Measurements from ENCODE around the gene OR1F1.
"Not testable (repeated sequence)": the region's sequence is repeated elsewhere in the genome, so short reads cannot be mapped to it uniquely, and the experiment has no call there.

OR1F1 gene

DNA sequence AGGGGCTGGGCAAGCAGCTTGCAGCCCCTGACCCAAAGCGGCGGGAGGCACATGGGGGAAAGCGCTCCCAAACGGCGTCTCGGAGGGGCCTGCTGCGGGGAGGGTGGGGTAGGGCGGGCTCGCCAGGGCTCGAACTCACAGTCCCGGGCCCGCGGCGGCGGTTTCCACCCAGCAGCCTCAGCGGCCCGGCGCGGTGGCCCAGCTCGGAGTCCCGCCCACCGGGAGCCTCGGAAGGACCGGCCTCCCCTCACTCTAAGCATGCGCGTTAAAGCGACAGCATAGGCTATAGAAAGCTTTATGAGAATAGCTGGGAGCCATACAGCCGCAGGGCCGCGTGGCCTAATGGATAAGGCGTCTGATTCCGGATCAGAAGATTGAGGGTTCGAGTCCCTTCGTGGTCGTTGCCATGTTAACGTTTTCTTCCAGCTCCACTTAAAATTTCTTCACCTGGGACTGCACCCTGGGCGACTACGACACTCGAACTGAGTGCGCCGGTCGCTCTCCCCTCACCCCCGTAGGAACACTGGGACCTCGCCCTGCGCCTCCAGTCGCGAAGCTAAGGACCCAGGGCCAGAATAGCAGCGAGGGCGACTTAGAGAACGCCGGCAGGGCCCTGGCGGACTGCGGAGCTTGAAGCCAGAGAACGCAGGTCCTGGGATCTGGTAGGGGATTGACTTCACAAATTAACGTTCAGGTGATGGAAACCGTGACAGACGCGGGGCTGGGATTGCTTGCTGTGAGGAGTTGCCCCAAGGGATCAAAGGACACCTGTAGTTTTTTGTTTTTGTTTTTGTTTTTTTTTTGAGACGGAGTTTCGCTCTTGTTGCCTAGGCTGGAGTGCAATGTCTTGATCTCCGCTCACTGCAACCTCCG is 37.4 kb upstream of the OR1F1 start:
- peak; percentile 81 for DNase-seq (ENCODE audit: low read depth)

DNA sequence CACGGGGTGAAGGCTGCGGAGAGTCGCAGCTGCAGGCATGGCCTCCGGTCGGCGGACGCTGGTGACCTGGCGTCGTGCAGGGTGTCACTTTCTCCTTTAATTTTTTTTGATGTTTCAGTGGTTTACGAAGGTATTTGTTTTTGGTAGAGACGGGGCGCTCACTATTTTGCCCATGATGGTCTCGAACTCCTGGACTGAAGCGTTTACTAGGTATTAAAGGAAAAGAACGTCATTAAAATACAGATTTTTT is 36.1 kb upstream of the OR1F1 start:
- no peak for DNase-seq (ENCODE audit: low read depth)

DNA sequence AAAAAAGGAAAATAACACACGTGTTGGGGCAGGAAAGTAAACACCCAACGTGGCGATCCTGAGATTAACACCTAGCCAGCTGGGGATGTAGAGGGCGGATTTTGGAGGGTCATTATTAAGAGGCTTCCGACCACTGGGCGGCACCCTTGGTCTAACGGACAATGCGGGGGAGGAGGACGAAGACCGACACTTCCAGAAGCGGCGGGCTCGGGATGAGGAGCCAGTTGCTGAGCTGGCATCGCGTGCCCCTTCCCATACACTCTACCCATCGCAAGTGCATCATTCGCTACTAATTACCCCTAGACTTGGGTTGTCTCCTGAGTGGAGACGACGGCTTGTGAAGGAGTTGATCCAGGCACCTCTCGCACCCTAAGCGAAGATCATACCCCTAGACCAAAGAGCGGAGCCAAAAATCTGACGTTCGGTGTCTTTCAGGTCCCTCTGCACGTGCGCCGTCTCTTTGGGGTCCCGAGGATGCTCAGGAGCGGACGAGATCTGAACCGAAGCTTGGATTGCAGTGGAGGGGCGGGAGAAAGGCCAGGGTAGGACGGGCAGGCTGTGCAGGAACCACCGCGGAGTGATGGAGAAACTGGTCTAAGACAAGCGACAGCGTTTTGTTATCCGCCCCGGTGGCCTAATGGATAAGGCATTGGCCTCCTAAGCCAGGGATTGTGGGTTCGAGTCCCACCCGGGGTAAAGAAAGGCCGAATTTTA is 35.6 kb upstream of the OR1F1 start:
- DNase-seq (ENCODE audit: low read depth): peak; percentile 58

DNA sequence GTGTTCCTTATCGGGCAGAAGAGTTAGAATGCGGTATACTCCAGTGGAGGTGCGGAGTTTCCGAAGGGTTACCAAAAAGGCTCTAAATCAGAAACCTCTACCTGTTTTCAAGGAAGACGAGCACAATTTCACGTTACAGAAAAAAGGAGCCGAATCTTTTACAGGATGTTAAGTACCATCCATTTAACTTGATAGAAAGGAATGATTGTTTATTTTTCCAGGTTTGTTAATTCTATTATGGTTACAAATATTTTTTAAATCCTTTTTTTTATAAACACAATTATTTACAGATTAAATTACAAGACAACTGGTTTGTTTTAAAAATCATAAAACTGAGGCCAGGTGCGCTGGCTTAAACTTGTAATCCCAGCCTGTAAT is 35.0 kb upstream of the OR1F1 start:
- DNase-seq (ENCODE audit: low read depth): no peak

DNA sequence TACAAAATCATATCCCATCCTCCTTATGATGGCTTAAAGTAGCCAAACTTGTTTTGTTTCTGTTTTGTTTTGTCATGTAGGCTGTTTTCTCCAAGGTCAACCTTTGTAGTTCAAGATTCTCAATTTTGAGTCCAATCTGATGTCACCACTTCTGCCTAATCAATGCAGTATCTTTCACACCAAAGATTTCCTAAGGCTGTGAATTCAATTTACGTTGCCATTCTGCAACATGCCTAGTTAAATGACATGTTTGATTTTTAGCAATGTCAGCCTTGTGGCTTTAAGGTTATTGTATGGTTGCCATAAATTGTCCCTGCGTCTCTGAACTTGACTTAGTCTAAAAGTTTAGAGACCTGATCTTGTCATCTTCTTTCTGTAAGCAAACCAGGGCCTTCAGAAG is 32.8 kb upstream of the OR1F1 start:
- no peak for DNase-seq (ENCODE audit: low read depth)

DNA sequence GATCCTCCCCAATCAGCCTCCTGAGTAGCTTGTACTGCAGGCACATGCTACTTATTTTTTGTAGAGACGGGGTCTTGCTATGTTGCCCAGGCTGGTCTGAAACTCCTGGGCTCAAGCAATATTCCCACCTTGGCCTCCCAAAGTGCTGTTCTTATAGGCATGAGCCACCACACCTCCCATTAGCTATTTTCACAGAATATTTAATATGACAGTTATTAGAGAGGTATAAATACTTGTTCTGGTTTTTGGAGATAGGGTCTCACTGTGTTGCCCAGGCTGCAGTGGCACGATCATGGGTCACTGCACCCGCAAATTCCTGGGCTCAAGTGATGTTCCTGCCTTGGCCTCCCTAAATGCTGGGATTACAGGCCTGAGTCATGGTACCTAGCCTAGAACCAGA is 32.0 kb upstream of the OR1F1 start:
- DNase-seq (ENCODE audit: low read depth): no peak

DNA sequence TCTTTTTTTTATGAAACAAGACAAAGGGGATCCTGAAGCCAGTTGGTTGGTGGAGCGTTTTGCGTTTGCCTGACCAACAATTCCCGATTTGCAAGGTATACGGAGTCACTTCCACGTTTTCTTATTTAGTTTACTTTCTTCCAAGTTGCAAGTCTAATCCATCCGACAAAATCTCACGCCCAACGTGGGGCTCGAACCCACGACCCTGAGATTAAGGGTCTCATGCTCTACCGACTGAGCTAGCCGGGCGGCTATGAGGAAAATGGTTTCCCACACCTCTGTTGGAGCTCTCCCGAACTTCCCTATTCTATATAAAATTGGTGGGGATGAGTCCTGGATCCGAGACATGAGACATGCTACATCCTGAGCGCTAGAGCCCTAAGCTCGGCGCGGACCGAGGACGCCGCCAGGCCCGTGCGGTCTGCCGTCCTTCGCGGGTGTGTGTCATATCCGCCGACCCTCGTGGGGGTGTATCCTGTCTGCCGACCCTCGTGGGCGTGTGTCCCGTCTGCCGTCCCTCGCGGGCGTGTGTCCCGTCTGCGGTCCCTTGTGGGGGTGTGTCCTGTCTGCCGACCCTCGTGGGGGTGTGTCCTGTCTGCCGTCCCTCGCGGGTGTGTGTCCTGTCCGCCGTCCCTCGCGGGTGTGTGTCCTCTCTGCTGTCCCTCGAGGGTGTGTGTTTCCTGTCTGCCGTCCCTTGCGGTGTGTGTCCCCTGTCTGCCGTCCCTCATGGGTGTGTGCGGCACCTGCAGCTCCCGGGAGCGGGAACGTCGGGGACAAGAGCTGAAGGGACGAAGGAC is 30.6 kb upstream of the OR1F1 start:
- DNase-seq (ENCODE audit: low read depth): peak; percentile 87

DNA sequence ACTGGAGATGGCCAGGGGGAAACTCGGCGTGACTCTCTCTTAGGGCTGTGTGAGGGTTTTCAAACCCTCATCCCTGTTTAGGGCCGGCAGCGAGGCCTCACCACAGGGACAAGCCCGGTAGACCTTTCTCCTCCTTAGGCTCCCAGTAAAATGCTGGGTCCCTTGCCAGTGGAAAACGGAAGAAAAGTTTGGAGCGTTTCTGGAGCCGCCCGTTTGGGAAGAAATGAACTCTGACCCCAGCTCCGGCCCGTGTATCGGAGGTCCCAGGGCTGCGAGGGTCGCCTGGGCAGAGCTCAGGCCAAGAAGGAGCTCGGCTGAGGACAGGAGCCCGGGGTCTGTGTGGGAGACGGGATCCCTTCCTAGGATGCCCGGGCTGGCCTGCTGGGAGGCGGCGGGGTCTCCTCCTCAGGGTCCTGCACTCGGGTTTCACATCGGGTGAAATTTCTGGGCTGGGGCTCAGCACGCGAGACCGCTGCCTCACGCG is 29.9 kb upstream of the OR1F1 start:
- no peak for DNase-seq (ENCODE audit: low read depth)

DNA sequence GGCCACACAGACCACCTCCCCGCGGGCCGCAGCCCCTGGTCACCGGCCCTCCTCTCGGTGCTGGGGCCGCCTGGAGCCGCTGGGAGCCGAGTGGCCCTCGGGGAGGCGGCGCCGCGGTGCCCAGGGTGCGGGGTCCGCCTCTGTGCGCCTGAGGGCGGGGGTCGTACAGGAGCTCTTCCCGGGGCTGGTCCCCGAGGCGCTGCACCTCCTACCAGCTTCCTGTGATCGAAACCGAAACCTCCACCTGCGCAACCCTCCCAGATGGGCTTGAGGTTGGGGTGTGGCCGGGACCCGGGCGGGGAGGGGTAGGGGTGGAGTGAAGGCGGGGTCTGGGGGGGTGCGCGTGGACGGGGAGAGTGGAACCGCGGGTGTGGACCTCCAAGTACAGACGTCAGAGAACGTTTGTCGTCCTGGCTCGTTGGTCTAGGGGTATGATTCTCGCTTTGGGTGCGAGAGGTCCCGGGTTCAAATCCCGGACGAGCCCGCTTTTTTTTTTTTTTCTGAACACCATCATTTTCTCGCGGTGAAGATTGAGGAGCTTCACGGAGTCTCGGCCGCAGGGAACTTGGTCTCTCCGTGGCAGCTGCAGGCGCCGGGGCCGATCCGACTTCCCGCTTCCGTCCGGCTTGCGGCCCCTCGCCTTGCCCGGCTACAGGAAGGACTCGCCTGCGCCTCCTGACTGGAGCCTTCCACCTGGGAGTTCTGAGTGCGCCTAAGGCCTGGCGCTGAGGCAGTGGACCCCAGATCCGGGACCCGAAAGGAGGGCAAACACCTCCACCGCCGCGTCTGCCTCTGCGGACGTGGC is 29.3 kb upstream of the OR1F1 start:
- no peak for DNase-seq (ENCODE audit: low read depth)

DNA sequence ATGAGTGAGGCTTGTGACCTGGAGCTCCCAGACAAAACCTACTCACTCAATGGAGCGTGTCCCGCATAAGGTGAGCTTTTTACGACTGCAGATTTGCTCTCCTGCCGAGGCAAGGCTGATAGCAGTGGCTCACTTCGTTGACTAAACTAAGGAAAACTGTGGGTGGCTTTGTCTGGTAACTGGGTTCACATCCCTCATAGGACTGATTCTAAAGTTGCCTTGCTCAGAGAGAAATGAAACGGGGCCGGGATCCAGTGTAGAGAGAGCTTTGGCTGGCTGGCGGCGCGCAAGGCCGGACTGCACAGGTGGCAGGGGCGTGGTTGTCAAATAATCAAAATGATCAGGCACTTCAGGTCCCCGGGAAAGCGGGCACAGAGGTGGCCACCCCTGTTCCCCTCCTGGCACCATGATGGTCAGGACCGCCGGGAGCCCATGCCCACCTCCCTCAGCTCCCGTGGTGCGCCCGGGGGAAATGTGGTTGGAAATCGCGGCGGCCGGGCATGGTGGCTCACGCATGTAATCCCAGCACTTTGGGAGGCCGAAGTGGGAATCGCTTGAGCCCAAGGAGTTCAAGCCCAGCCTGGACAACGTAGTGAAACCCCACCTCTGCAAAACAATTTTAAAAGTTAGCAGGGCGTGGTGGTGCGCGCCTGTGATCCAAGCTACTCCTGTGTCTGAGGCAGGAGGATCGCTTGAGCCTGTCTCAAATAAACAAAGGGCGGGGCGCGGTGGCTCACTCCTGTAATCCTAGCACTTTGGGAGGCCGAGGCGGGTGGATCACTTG is 26.6 kb upstream of the OR1F1 start:
- DNase-seq (ENCODE audit: low read depth): no peak

DNA sequence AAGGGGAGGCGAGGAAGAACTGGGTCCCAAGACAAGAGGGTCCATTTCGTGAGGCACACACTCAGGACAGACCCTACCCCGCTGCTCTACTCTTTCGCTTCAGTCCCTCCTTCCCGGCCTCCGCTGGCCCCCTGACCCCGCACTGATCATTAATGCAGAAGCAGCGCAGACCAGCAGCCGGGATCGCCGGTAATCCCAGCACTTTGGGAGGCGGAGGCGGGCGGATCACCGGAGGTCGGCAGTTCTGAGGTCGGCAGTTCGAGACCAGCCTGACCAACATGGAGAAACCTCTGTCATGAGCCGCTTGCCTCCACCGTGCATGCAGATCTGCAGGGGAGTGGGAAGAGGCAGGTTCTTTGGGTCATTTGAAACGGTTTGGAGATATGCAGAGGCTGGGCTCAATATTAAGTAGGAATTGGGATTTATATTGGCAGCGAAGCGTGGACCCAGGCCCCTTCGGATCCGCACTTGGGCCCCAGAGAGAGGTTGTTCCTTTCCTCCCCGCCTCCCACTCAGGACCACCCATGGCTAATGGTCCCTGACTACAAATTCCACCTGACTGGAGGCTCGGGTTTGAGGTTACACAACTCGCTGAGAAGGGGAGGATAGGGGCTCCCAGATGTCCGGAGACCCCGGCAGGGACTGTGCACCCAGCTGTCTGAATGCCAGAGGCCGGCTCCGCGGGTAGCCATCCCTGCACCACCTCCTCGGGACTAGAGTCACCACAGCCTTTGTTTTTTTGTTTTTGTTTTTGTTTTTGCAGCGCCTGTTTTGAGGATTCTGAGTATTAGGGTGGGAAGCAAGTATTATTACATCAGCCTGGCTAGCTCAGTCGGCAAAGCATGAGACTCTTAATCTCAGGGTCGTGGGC is 23.6 kb upstream of the OR1F1 start:
- DNase-seq (ENCODE audit: low read depth): no peak

DNA sequence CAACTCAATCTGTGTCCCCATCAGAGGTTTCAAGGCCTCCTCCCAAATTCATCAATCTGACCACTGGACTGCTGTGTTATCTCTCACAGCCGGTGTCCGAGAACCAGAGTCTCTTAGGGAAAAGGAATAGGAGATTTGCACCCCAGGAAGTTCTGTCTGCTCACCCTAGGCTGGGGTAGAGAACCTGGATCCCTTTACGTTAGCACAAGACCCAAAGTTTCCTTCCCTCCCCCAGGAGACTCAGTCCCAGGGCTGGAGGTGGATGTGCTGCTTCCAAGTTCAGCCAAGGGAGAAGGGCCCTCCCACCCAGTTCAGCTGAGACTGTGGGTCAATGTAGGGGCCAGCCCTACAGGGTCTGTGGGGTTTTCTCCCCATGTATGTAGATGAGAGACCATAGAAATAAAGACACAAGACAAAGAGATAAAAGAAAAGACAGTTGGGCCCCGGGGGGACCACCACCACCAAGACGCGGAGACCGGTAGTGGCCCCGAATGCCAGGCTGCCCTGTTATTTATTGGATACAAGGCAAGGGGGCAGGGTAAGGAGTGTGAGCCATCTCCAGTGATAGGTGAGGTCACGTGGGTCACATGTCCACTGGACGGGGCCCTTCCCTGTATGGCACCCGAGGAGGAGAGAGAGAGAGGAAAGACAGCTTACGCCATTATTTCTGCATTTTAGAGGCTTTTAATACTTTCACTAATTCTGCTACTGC is 22.7 kb upstream of the OR1F1 start:
- no peak for DNase-seq (ENCODE audit: low read depth)

DNA sequence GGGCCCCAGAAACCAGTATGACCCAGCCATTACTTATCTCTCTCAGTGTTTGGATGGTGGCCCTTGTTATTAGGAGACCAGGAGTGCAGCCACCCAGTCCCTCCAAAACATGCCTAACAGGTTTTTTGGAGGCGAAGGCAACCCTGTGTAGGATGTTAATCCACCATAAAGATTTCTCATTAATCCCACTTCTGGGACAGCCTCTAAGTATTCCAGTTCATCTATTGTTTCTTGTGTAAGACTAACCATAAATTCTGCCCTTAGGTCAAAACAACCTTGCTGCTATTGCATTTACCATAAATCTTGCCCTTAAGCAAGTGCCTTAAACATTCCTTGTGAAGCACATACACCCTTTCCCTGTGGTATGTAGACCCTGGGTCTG is 21.5 kb upstream of the OR1F1 start:
- no peak for DNase-seq (ENCODE audit: low read depth)

DNA sequence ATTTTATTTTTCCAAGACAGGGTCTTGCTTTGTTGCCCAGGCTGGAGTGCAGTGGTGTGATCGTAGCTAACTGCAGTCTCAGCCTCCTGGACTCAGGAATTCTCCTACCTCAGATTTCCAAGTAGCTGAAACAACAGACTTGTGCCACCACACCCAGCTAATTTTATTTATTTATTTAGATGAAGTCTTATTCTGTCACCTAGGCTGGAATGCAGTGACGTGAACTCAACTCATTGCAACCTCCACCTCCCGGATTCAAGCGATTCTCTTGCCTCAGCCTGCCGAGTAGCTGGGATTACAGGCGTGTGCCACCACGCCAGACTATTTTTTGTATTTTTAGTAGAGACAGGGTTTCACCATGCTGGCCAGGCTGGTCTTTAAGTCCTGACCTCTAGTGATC is 19.3 kb upstream of the OR1F1 start:
- DNase-seq (ENCODE audit: low read depth): not testable (repeated sequence)

DNA sequence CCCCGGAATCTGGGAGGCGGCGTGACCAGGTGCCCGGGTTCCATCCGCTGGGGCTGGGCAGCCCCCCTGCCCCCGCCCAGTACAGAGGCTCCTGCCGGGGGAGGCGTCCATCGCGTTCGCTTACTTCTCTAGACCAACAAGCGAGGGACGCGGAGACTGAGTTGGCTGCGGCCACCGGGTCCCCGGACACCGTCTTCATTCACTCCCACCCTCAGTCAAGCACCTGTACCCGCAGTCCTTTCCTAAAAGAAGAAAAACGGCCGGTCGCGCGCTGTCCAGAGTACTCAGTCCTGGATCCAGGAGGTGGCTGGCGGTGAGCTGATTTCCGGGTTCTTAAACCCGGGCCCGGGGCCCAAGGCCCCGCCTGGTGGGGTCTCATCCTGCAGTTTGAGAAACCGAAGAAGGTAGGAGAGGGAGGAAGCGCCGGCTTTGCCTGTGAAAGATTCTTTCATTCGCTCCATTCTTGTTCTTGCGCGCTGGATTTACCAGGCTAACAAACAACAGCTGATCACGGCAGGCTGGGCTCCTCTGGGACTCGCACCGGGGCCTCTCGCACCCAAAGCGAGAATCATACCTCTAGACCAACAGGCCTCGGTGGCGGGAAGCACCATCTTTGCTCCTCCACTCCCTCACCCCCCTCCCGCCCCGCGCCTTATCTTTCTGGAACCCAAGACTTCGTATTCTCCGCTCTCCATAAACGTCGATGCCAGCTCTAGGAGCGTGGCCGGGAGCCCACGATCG is 17.4 kb upstream of the OR1F1 start:
- DNase-seq (ENCODE audit: low read depth): no peak

DNA sequence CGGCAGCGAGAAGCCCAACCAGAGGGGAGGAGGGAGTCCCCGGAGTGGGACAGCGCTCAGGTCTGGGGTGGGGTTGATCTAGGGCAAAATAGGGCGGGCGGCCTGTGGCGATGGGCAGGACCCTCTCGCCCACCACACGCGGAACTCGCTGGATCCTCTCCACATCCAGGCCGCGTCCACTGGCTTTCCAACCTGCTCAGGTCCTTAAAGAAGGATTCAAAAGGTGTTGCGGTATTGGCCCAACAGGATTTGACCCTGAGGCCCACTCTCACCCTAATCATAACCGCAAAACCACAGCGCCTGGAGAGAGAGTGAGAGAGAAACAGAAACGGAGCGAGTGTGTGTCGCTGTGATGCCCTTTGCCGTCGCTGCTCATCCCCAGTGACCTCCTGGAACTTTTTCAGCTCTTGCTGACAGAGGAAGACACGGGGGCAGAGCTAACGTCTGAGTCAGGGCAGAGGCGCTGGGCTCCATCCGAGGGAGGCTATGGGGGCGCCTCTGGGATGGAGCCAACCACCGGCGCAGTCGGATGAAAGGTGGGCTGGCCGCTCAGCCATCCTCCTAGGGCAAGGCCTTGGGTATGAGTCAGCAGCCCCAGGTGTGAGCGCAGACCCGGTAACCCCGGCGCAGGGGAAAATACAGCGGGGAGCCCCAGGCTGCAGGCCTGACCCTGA is 16.7 kb upstream of the OR1F1 start:
- no peak for DNase-seq (ENCODE audit: low read depth)

DNA sequence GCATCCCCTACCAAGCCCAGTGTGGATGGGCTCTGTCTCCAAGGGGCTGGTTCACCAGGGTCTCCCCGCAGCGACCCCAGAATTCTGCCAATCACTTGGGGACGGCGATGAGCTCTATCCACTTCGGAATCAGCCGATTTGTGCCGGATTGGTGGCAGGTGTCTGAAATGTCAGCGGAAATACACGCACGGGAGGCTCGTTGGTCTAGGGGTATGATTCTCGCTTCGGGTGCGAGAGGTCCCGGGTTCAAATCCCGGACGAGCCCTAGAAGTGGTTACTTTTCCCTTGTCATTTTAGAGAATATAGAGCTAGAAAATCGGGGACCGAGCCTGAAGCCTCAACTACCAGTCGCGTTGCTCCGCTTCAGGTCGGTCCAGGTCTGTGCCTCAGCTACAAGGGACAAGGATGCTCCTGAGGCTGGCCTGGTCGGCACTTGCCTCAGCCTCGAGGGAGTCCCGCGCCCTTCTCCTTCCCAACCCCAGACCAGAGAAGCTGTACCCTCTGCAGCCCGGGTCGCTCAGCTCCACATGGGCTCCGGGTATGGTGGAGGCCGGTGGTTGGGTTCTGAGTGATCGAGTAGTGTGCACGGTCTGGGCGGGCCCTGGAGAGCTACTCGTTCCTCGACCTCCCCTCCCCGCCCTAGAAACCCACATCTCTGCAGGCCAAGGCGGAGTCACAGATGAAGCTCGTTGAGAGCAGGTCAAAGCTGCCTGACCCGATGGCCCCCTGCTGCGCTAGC is 16.0 kb upstream of the OR1F1 start:
- no peak for DNase-seq (ENCODE audit: low read depth)

All from GM04503 (cell line).